Measurements from ENCODE around the gene NCS1. TPM values are rescaled to one million over a fixed set of nuclear protein-coding genes. Genes with fewer than 3 reads are reported as not detected.

Gene NCS1
- total RNA-seq, 4 donors from 2014 or later: 105 to 231 (median 127) TPM

DNA sequence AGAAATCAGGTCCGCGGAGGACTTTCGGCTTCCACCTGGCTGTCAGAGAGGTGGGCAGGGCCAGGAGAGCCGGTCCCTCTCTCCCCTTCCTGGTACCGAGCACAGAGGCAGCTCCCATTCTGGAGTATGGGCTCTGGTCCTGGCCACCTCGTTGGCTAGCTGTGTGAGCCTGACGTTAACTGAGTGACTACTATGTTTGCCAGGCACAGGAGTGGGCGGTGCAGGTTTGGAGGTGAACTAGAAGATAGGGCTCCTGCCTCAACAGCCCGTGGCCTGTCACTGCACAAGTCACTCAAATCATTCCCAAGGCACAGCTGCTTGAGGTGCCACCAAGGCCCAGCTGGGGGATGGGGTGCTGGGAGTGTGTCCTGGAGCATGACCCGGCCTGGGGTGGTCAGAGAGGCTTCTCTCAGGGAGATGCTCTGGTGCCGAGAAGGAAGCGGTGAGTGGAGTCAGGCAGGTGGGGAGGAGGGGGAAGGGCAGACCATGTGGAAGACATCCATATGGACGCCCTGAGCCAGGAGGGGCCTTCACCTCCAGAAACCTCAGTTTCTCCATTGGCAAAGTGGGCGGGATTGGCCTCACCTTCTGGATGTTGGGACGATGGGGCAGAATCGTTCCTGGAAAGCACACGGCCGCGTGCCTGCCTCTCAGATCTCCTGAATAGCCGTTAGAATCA is 39.5 kb downstream of the NCS1 start:
- no peaks in the 10 kb centered on the region for H3K36me3 ChIP-seq
- H3K4me3 ChIP-seq: no peak overlapping the region
- peaks cover 0 to 96% (median 29%) of the 10 kb centered on the region in 3 donors for H3K4me1 ChIP-seq
- no peaks in the 10 kb centered on the region for H3K9me3 ChIP-seq
- WGBS, 2 donors (ENCODE audit: low coverage in 1 of 2): 70% methylated on average over 10 of the region's 20 CpGs; no CpG with 5 or more reads in 1 of the 2 donors
- TF ChIP-seq, protein P1, sequence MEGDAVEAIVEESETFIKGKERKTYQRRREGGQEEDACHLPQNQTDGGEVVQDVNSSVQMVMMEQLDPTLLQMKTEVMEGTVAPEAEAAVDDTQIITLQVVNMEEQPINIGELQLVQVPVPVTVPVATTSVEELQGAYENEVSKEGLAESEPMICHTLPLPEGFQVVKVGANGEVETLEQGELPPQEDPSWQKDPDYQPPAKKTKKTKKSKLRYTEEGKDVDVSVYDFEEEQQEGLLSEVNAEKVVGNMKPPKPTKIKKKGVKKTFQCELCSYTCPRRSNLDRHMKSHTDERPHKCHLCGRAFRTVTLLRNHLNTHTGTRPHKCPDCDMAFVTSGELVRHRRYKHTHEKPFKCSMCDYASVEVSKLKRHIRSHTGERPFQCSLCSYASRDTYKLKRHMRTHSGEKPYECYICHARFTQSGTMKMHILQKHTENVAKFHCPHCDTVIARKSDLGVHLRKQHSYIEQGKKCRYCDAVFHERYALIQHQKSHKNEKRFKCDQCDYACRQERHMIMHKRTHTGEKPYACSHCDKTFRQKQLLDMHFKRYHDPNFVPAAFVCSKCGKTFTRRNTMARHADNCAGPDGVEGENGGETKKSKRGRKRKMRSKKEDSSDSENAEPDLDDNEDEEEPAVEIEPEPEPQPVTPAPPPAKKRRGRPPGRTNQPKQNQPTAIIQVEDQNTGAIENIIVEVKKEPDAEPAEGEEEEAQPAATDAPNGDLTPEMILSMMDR (IDR thresholded peaks at IDR 0.05): no peak
- TF ChIP-seq EP300 (IDR thresholded peaks at IDR 0.05) (no peak), POLR2A (IDR thresholded peaks at IDR 0.05) (no peak), POLR2AphosphoS5 (IDR thresholded peaks at IDR 0.05) (no peak)
- ATAC-seq: no peak
- H3K27ac ChIP-seq: peak overlapping the region in 3 of 4 donors; percentile 67 to 90 (median 78)
- no peaks in the 10 kb centered on the region for H3K27me3 ChIP-seq

DNA sequence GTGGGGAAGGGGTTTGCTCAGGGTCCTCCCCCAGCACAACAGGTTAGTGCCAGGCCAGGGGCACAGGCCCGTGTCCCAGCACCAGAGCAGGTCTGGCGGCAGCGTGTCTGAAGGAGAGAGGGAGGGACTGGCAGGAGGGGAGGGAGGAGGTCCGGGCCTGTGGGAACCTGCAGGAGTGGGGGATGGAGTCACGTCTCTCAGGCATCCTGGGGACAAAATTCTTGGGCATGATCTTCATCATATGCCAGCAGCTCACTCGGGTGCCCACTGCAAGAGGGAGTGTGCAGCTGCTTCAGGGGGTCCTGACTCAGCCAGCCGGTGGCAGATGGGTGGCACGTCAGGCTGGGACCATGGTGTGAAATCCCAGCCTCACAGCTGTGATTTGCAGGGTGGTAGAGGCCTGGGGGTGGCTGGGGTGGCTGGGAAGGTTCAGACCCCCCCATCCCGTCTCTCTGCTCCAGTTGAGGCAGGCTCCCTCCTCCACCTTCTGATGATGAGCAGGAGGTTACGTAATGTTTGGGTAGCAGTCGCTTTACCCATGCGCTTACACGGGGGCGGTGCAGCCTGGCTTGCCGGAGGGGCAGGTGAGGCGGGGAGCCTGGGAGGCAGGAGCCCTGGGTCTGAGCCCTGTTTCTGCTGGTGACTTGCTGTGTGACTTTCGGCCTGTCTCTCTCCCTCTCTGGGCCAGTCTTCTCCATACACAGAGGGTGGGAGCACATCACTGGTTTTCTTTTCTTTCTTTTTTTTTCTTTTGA is 40.5 kb downstream of the NCS1 start:
- no peak overlapping the region for H3K4me3 ChIP-seq
- no peak for ATAC-seq
- no peaks in the 10 kb centered on the region for H3K27me3 ChIP-seq
- peaks cover 0 to 2% of the 10 kb centered on the region in 2 donors for H3K36me3 ChIP-seq
- no peaks in the 10 kb centered on the region for H3K9me3 ChIP-seq
- peak overlapping the region in 3 of 4 donors; percentile 67 to 90 (median 78) for H3K27ac ChIP-seq
- H3K4me1 ChIP-seq: peaks cover 0 to 96% (median 24%) of the 10 kb centered on the region in 3 donors
- TF ChIP-seq, protein P1 (IDR thresholded peaks at IDR 0.05): no peak
- TF ChIP-seq POLR2A (IDR thresholded peaks at IDR 0.05) (no peak), EP300 (IDR thresholded peaks at IDR 0.05) (no peak), POLR2AphosphoS5 (IDR thresholded peaks at IDR 0.05) (no peak)
- no CpG with 5 or more reads among the region's 17 CpGs for WGBS, 2 donors (ENCODE audit: low coverage in 1 of 2)

DNA sequence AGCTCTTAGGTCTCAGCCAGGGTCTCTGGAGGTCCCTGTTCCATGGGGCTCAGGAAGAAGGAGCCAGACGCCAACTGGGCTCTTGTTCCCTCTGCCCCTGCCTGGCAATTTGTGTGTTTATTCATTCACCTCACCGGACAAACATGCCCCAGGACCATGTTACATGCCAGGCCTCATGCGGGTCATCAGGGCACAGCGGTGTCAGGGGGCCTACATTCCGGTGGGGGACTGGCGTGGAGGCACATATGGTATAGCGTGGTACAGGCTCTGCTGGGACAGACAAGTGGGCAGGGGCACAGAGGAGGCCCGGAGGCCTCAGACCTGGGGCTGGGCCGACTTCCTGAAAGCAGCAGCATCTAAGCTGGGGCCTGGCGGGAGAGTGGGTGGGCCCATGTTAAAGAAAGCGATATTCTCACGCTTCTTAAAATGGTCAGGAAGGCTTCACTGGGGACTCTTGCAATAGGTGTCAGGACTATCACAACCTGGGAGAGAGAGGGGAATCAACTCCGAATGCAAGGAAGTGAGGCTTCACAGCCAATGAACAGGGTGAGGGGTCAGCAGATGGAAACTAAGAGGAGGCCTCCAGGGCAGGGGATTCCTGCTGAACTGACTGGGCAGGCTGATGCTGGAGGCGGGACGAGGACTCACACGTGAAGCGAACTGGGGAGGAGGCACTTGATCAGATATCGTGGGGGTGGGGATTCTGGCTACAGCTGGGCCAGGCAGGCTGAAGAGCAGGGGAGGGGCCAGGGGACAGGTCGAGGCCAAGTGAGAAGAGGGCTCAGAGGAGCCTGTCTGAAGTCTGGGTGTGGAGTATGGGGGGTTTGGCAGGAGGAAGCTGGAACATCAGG is 41.9 kb downstream of the NCS1 start:
- peaks cover 0 to 16% of the 10 kb centered on the region in 2 donors for H3K36me3 ChIP-seq
- no peak overlapping the region for H3K4me3 ChIP-seq
- peak overlapping the region; percentile 24 to 90 (median 78) for H3K27ac ChIP-seq
- TF ChIP-seq, protein P1 (IDR thresholded peaks at IDR 0.05): no peak
- TF ChIP-seq POLR2A (IDR thresholded peaks at IDR 0.05): no peak
- no peak for TF ChIP-seq EP300 (IDR thresholded peaks at IDR 0.05)
- TF ChIP-seq POLR2AphosphoS5 (IDR thresholded peaks at IDR 0.05): no peak
- H3K27me3 ChIP-seq: no peaks in the 10 kb centered on the region
- 44 to 70% methylated on average over 6 to 8 of the region's 19 CpGs for WGBS, 2 donors (ENCODE audit: low coverage in 1 of 2)
- peaks cover 0 to 87% (median 24%) of the 10 kb centered on the region in 3 donors for H3K4me1 ChIP-seq
- ATAC-seq: no peak
- no peaks in the 10 kb centered on the region for H3K9me3 ChIP-seq

DNA sequence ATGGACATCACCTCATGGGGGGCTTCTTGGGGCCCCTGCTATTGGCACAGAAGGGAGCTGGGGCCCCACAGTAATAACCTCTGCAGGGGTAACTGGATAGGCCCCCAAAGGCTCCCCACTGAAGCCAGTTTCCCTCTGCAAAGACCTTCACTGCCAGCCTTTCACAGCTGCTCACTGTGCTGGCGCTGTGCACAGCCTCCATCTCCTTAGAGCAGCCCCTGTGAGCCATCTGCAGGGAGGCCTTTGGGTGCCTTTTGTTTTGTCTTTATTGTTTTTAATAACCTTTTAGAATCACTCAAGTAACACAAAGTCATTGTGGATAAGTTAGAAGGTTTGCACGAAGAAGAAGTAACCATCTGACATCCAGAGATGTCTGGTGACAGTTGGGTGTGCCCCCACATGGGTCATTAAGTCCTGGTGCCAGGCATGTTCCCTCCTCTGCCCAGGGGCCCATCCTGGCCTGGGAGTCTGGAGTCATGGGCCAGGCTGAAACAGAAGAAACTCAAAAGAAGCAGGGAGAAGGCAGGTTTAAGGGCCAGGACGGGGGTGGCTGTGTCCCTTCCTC is 42.7 kb downstream of the NCS1 start:
- H3K36me3 ChIP-seq: peaks cover 0 to 18% of the 10 kb centered on the region in 2 donors
- TF ChIP-seq, protein P1 (IDR thresholded peaks at IDR 0.05): no peak
- TF ChIP-seq EP300 (IDR thresholded peaks at IDR 0.05) (no peak), POLR2A (IDR thresholded peaks at IDR 0.05) (no peak), POLR2AphosphoS5 (IDR thresholded peaks at IDR 0.05) (no peak)
- no peaks in the 10 kb centered on the region for H3K27me3 ChIP-seq
- 0 to 46% methylated on average over 1 to 2 of the region's 3 CpGs for WGBS, 2 donors (ENCODE audit: low coverage in 1 of 2)
- ATAC-seq: no peak
- no peaks in the 10 kb centered on the region for H3K9me3 ChIP-seq
- H3K4me1 ChIP-seq: peaks cover 0 to 87% (median 25%) of the 10 kb centered on the region in 3 donors
- peak overlapping the region in 3 of 4 donors; percentile 78 to 90 (median 78) for H3K27ac ChIP-seq
- no peak overlapping the region for H3K4me3 ChIP-seq

All from gastroesophageal sphincter (tissue), 4 donors.